CD4-positive, CD25-positive, alpha-beta regulatory T cell (primary cell): ENCODE measurements around the gene GOLGA1. TPM values are rescaled to one million over a fixed set of nuclear protein-coding genes. Genes with fewer than 3 reads are reported as not detected.
"Not testable (repeated sequence)": the region's sequence is repeated elsewhere in the genome, so short reads cannot be mapped to it uniquely, and the experiment has no call there.

ENCODE experiments used
- ATAC-seq, 2 donors: fragments of 150-1000 bp; cut with Tn5 transposase; one replicate each; pipeline ENCODE4 v1.10.0; 2021; ENCODE audit warnings: low read depth in 2 of 2, moderate number of reproducible peaks in 2 of 2, moderate library complexity in 1 of 2
- DNase-seq, 3 donors: peaks; one replicate each; pipeline versions ENCODE4 v3.0.0 to v3.0.0-alpha.2; 2012 to 2022; ENCODE audit warnings: mixed read lengths in 1 of 3
- H3K27ac ChIP-seq: one replicate; pipeline ENCODE4 v1.7.0; 2013; ENCODE audit warnings: mild to moderate bottlenecking, low read length; ENCODE audit not compliant: insufficient read depth, poor library complexity, severe bottlenecking
- H3K27me3 ChIP-seq: one replicate; pipeline ENCODE4 v1.7.0; 2013; ENCODE audit warnings: low read length; ENCODE audit not compliant: control insufficient read depth, insufficient read depth
- H3K36me3 ChIP-seq: one replicate; pipeline ENCODE4 v1.7.0; 2013; ENCODE audit warnings: mild to moderate bottlenecking, low read length, moderate library complexity; ENCODE audit not compliant: control insufficient read depth, insufficient read depth
- H3K4me1 ChIP-seq: 2 replicates; pipeline ENCODE4 v1.7.0; 2013; ENCODE audit warnings: mild to moderate bottlenecking, low read length; ENCODE audit not compliant: insufficient read depth, control insufficient read depth, poor library complexity, severe bottlenecking
- H3K4me3 ChIP-seq: one replicate; pipeline ENCODE4 v1.7.0; 2013; ENCODE audit warnings: low read depth, mild to moderate bottlenecking, low read length, moderate library complexity
- H3K9me3 ChIP-seq, 2 experiments: 1 replicate in 1 of 2; 2 replicates in 1 of 2; pipeline ENCODE4 v1.7.0; 2013; ENCODE audit warnings: low read length in 2 of 2, mild to moderate bottlenecking in 1 of 2, moderate library complexity in 1 of 2; ENCODE audit not compliant: control insufficient read depth in 2 of 2
- H3K27ac Mint-ChIP-seq, 3 donors: one replicate each; pipeline ENCODE4 v1.8.0; 2020 to 2022; ENCODE audit warnings: mild to moderate bottlenecking in 3 of 3, mixed read lengths in 3 of 3, moderate library complexity in 2 of 3
- H3K27me3 Mint-ChIP-seq: one replicate; pipeline ENCODE4 v1.8.0; 2022; ENCODE audit warnings: mild to moderate bottlenecking, mixed read lengths
- H3K36me3 Mint-ChIP-seq: one replicate; pipeline ENCODE4 v1.8.0; 2020; ENCODE audit warnings: mixed read lengths
- H3K4me1 Mint-ChIP-seq, 4 donors: one replicate each; pipeline ENCODE4 v1.8.0; 2020 to 2022; ENCODE audit warnings: mixed read lengths in 4 of 4, mild to moderate bottlenecking in 1 of 4
- H3K4me3 Mint-ChIP-seq, 4 donors: one replicate each; pipeline ENCODE4 v1.8.0; 2020 to 2022; ENCODE audit warnings: mild to moderate bottlenecking in 4 of 4, mixed read lengths in 4 of 4, moderate library complexity in 3 of 4
- H3K9me3 Mint-ChIP-seq, 7 donors: one replicate each; pipeline ENCODE4 v1.8.0; 2020 to 2022; ENCODE audit warnings: mixed read lengths in 7 of 7, mild to moderate bottlenecking in 3 of 7, moderate library complexity in 2 of 7
- polyA plus RNA-seq, 4 donors: library from polyadenylated mRNA; unstranded; fragments of 300-500 nt; fragmentation: Illumina TruSeq; gene quantifications; one replicate each; pipeline ENCODE4 v1.2.3, GENCODE V29; 2021
- total RNA-seq: library from RNA; stranded (reverse); gene quantifications from one replicate; pipeline ENCODE4 v1.2.3, GENCODE V29; 2022

GOLGA1 gene
- total and polyA plus RNA-seq, 5 donors from 2014 or later, result 4.8 to 29.1 (median 6.4) TPM

- H3K27ac ChIP-seq, result no peak overlapping the region
These were observed 6.6 kb downstream of the GOLGA1 start for GRCh38 chr9:124934290-124934689.

GRCh38 chr9:124932333-124932732 lies 8.6 kb downstream of the GOLGA1 start:
- Histone ChIP-seq H3K4me3 (no peak overlapping the region), H3K27ac (no peak overlapping the region), H3K4me1 (peaks cover 17% of the 10 kb centered on the region), H3K27me3 (no peaks in the 10 kb centered on the region), H3K36me3 (peaks cover 66% of the 10 kb centered on the region), H3K9me3 (no peaks in the 10 kb centered on the region)
- Mint-ChIP-seq H3K27me3 (no peaks in the 10 kb centered on the region), H3K4me3 (peak overlapping the region in 1 of 4 donors; percentile 12), H3K9me3 (no peaks in the 10 kb centered on the region), H3K27ac (peak overlapping the region in 1 of 3 donors; percentile 60), H3K36me3 (peaks cover 42% of the 10 kb centered on the region), H3K4me1 (peaks cover 23 to 41% (median 33%) of the 10 kb centered on the region in 4 donors)
- ATAC-seq (no peak), DNase-seq (no peak)

More at GRCh38 chr9:124934290-124934689, 6.6 kb downstream of the GOLGA1 start:
- Histone ChIP-seq H3K4me3 (no peak overlapping the region), H3K9me3 (no peaks in the 10 kb centered on the region), H3K4me1 (peaks cover 17% of the 10 kb centered on the region), H3K36me3 (peaks cover 55% of the 10 kb centered on the region), H3K27me3 (no peaks in the 10 kb centered on the region)
- no peak overlapping the region for H3K4me3 Mint-ChIP-seq
- ATAC-seq, result peak; percentile 8 to 28
- DNase-seq, result no peak
- H3K4me1 Mint-ChIP-seq, result peaks cover 22 to 48% (median 39%) of the 10 kb centered on the region in 4 donors
- peak overlapping the region in 1 of 3 donors; percentile 62 for H3K27ac Mint-ChIP-seq
- H3K36me3 Mint-ChIP-seq, result peaks cover 32% of the 10 kb centered on the region
- no peaks in the 10 kb centered on the region for H3K27me3 Mint-ChIP-seq
- H3K9me3 Mint-ChIP-seq, result no peaks in the 10 kb centered on the region

GRCh38 chr9:124929464-124929863 lies 11.4 kb downstream of the GOLGA1 start:
- H3K4me1 ChIP-seq, result peaks cover 17% of the 10 kb centered on the region
- peak in 2 of 3 donors; percentile 25 to 51 for DNase-seq
- ATAC-seq, result peak; percentile 57 to 69
- Mint-ChIP-seq H3K4me1 (peaks cover 23 to 36% (median 29%) of the 10 kb centered on the region in 4 donors), H3K36me3 (peaks cover 43% of the 10 kb centered on the region), H3K4me3 (peak overlapping the region in 2 of 4 donors; percentile 12 to 23), H3K27me3 (no peaks in the 10 kb centered on the region), H3K27ac (peak overlapping the region; percentile 44 to 71 (median 64)), H3K9me3 (no peaks in the 10 kb centered on the region)
- peak overlapping the region; percentile 52 for H3K27ac ChIP-seq
- peak overlapping the region; percentile 45 for H3K4me3 ChIP-seq
- no peaks in the 10 kb centered on the region for H3K9me3 ChIP-seq
- H3K36me3 ChIP-seq, result peaks cover 72% of the 10 kb centered on the region
- H3K27me3 ChIP-seq, result no peaks in the 10 kb centered on the region

- Histone ChIP-seq H3K4me1 (peaks cover 17% of the 10 kb centered on the region), H3K27ac (no peak overlapping the region), H3K27me3 (no peaks in the 10 kb centered on the region), H3K9me3 (no peaks in the 10 kb centered on the region), H3K36me3 (peaks cover 66% of the 10 kb centered on the region), H3K4me3 (no peak overlapping the region)
- no peak for DNase-seq
- Mint-ChIP-seq H3K9me3 (no peaks in the 10 kb centered on the region), H3K4me3 (no peak overlapping the region), H3K27ac (peak overlapping the region in 1 of 3 donors; percentile 17), H3K4me1 (peaks cover 15 to 30% (median 25%) of the 10 kb centered on the region in 4 donors), H3K36me3 (peaks cover 34% of the 10 kb centered on the region), H3K27me3 (no peaks in the 10 kb centered on the region)
- no peak for ATAC-seq
These were observed 12.8 kb downstream of the GOLGA1 start for GRCh38 chr9:124928116-124928515.

- H3K4me1 Mint-ChIP-seq, ATAC-seq, H3K27me3 Mint-ChIP-seq, H3K27me3 ChIP-seq, DNase-seq, H3K27ac ChIP-seq, H3K4me3 ChIP-seq, H3K27ac Mint-ChIP-seq, H3K4me1 ChIP-seq, H3K9me3 ChIP-seq, H3K4me3 Mint-ChIP-seq, H3K9me3 Mint-ChIP-seq: not testable (repeated sequence)
- peaks cover 52% of the 10 kb centered on the region for H3K36me3 ChIP-seq
- peaks cover 27% of the 10 kb centered on the region for H3K36me3 Mint-ChIP-seq
These were observed 20.5 kb downstream of the GOLGA1 start for GRCh38 chr9:124920394-124920793.

- DNase-seq, result no peak
- Histone ChIP-seq H3K27ac (no peak overlapping the region), H3K36me3 (peaks cover 49% of the 10 kb centered on the region), H3K27me3 (no peaks in the 10 kb centered on the region), H3K4me3 (no peak overlapping the region), H3K9me3 (no peaks in the 10 kb centered on the region), H3K4me1 (no peaks in the 10 kb centered on the region)
- H3K4me1 Mint-ChIP-seq, result peaks cover 0 to 9% (median 8%) of the 10 kb centered on the region in 4 donors
- no peak for ATAC-seq
- peaks cover 0 to 1% (median 0%) of the 10 kb centered on the region in 7 donors for H3K9me3 Mint-ChIP-seq
- no peak overlapping the region for H3K4me3 Mint-ChIP-seq
- H3K27me3 Mint-ChIP-seq, result no peaks in the 10 kb centered on the region
- H3K27ac Mint-ChIP-seq, result peak overlapping the region in 1 of 3 donors; percentile 39
- H3K36me3 Mint-ChIP-seq, result peaks cover 51% of the 10 kb centered on the region
These were observed 26.0 kb downstream of the GOLGA1 start for GRCh38 chr9:124914753-124915405.

GRCh38 chr9:124913378-124913777 lies 27.5 kb downstream of the GOLGA1 start:
- Histone ChIP-seq H3K9me3 (no peaks in the 10 kb centered on the region), H3K36me3 (peaks cover 45% of the 10 kb centered on the region), H3K27me3 (no peaks in the 10 kb centered on the region), H3K4me3 (no peak overlapping the region), H3K4me1 (no peaks in the 10 kb centered on the region), H3K27ac (no peak overlapping the region)
- Mint-ChIP-seq H3K27ac (peak overlapping the region in 2 of 3 donors; percentile 9 to 31), H3K4me3 (no peak overlapping the region), H3K4me1 (peaks cover 0 to 9% (median 8%) of the 10 kb centered on the region in 4 donors), H3K9me3 (peaks cover 0 to 1% (median 0%) of the 10 kb centered on the region in 7 donors), H3K27me3 (no peaks in the 10 kb centered on the region), H3K36me3 (peaks cover 46% of the 10 kb centered on the region)
- ATAC-seq (no peak), DNase-seq (no peak)

GRCh38 chr9:124911766-124912165 lies 29.1 kb downstream of the GOLGA1 start:
- no peaks in the 10 kb centered on the region for H3K4me1 ChIP-seq
- Mint-ChIP-seq H3K27me3 (no peaks in the 10 kb centered on the region), H3K4me1 (peaks cover 0 to 13% (median 8%) of the 10 kb centered on the region in 4 donors), H3K27ac (peak overlapping the region in 2 of 3 donors; percentile 1 to 8), H3K36me3 (peaks cover 54% of the 10 kb centered on the region), H3K9me3 (peaks cover 0 to 1% (median 0%) of the 10 kb centered on the region in 7 donors), H3K4me3 (no peak overlapping the region)
- no peak overlapping the region for H3K27ac ChIP-seq
- no peak overlapping the region for H3K4me3 ChIP-seq
- peaks cover 51% of the 10 kb centered on the region for H3K36me3 ChIP-seq
- H3K27me3 ChIP-seq, result no peaks in the 10 kb centered on the region
- no peak for ATAC-seq
- no peaks in the 10 kb centered on the region for H3K9me3 ChIP-seq
- DNase-seq, result no peak
